HG03520 (cell line): ENCODE measurements around the gene EEF1G.
"Not testable (repeated sequence)": the region's sequence is repeated elsewhere in the genome, so short reads cannot be mapped to it uniquely, and the experiment has no call there.

Experiments
- ATAC-seq: cut with Tn5 transposase; IDR thresholded peaks from one replicate; pipeline ENCODE4 v1.9.1; 2021; ENCODE audit warnings: mild to moderate bottlenecking, moderate library complexity; ENCODE audit not compliant: unreplicated experiment

EEF1G gene

DNA sequence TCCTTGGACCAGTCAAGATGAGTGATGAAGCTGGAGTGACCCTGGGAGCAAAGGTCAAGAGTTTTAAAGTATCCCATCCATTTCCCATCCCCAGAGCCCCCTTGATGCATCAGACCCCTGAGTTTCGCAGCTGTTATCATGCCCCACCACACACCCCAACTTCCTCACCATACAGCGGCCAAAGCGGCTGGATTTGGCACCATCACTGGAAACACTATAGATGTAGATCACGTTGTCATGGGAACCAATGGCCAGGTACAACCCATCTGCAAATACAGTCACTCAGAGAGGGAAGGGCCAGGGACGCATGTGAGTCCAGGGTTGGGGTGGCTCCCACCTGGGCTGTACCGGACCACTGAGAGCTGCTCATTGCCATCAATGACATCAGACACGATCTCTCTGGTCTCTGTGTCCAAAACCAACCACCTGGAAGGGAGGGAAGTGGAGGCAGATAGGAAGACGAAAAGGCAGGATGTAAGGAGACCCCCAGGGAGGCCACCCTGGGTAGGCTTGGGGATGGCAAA lies 30.1 kb upstream of the EEF1G start:
- ATAC-seq = no peak

DNA sequence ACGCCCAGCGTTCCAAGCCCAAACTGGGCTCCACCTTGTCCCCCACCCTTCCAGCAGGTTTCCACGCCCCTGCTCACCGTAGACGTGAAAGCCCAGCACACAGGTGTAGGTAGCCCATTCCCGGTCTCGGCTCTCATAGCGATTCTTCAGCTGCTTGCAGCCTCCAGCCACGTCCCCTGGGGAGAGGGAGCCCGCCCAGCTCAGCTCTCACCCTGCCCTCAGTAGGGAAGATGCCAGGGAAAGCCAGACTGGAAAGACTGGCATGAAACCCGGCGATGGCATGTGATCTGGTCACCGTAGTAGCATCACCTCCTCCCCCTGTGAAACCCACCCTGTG lies 29.3 kb upstream of the EEF1G start:
- ATAC-seq = no peak

DNA sequence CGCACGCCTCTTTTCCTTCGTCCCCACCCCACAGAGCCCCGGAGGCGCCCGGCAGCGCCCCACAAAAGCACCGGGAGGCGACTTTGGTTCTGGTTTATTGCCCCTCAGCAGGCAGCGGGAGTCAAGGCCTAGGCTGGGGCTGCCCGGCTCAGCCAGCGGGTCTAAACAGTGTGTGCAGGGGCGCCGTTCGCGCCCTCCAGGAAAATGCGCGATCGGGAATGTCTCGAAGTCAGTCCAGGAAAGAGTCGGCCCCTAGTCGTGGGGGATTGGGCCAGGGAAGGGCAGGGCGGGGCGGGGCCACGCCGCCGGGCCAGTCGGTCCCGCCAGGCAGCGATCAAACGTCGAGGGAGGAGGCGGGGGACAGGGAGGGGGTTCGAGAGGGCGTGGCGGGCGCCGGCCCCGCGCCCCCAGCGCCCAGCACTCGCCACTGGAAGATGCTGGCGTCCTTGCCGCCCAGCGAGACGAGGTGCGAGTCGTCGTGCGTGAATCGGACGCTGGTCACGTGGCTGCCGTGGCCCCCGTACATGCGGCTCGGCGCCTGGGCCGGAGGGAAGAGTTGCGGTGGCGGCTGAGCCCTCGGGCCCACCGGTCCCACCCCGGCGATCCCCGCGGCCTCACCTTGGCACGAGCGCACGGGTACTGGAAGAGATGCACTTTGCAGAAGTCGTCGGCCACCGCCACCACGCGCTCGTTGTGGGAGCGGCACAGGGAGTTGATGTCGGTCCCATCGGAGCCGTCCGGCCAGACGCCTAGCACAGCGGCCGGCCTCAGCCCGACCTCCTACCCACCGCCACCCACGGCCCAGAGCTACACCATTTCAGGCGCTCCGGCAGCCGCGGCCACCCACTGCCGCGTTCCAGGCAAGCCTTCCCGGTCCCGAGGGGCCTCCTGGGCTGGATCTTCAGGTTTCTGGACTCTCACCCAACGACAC lies 28.7 kb upstream of the EEF1G start:
- ATAC-seq = no peak

DNA sequence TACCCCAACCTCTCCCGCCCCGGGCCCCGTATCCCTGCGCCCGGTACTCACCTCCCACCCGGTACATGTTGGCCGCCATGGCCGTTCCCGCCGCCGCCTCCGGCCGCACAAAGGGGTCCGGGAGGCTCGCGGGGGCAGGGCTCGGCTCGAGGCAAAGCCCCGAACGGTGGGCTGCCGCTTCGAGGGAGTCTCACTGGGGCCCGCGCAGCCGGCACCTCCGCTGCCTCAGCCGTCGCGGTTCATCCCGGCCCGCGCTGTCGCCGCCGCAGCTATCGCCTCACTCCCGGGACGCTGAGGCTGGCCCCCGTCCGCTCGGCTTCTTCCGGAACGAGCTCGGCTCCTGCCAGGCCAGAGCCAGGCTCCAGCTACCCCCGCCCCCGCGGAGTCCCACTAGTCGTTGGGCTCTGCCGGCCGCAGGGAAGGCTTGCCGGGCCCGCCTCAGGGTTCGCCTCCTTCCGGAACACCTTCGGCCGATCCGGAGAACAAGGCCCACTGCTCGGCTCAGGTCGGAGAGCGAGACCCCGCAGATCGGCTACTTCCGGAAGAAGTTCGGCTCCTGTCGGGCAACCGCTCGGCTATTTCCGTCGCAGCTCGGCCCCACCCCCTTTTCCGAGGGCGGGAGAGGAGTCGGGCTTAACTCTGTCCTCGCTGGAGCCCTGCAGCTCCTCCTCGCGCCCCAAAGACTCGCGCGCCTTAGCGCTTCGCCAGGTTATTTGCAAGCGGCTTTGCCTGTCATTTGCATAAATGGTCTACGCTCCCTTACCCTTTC lies 27.9 kb upstream of the EEF1G start, which contains the start of gene MTA2:
TSS of gene MTA2 (minus strand) at position 494 of the 769 bp plus-strand sequence. CDS start at position 79, 415 bp downstream.
- ATAC-seq = peak; percentile 65

DNA sequence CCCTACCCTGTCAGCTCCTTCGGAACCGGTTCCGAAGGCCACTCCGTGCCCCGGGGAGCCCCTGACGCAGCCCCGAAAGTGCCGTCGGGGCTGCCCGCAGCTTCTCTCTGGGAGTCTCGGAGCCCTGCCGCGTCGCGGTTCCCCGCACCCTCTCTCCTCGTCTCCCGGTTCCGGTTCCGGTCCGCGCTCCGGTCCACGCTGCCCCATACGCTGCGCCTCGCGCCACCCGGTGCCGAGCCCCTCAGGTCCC lies 27.4 kb upstream of the EEF1G start:
- no peak for ATAC-seq

DNA sequence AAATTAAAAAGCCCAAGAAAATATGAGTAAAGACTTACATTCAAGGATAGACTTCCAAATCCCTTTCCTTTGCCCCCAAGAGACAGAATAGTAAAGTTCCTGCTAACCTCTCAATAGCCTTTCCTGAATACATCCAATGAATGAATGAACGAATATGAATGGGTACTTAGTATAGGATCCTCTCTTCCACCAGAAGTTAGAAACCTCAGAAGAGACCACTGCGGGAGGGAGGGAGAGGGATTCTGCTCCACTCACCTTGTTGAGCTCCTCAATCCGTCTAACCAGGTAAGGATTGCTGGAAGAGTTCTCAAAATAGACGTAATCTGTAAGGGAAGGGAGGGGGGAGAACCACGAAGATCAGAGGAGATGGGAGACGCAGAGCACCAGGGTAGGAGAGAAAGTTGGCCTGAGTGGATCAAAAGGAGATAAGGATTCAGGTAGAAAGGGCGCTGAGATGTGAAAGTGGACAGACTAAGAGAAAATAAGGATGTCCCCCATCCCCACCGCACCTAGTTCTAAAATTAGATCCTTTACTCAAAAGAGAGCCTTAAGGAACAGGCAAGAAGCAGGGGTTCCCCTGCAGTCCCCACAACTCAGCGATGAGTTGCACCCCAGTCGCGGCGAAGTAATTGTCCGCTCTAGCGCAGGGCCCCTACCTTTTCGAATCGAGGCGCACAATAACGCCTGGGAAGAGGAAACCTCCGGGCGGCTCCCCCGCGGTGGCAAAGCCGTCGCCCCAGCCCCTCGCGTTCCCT lies 26.9 kb upstream of the EEF1G start:
- no peak for ATAC-seq

DNA sequence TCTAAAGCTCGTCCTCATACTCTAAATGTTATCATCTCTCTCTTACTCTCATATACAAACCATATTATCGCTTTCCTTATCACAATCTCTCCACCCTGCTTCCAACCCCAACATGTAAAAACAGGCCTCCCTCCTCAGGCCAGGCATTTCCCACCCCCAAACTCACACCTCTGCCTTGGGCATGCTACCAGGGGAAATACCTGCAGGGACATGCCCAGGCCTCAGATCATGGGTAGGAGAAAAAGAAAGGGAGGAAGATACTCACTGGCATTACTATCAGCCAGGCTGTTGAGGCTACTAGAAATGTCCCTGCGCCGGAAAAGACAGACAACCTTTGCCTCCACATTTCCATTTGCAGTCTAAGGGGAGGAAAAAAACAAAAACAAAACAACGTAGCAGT lies 26.2 kb upstream of the EEF1G start:
- no peak for ATAC-seq

DNA sequence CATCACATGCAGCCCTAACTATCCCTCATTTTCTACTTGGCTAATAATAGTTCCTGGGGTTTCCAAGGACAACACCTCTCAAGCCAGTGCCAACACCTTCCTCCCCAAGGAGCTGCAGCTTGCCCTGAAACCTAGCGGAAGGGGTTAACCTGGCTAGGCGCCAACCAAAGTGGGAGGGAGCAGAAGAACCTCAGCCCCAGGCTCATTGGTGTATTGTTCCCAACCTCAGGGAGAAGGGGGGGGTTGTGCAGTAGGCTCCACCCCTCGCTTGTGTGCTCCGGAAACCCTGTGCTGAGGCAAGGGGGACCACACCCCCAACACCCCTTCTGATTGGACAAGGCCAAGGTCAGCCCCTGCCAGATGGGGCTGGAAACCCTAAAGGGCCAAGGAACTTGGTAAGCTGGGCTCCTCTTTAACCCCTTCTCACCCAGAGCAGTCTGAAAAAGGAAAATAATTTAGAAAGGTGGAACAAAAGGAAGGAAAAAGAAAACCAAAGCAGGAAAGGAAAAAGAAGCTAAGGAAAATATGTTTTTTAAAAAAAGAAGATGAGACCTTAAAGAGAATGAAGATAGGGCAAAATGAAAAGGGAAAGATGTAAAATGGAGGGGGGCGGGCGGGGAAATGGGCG lies 25.5 kb upstream of the EEF1G start:
- peak; percentile 37 for ATAC-seq

DNA sequence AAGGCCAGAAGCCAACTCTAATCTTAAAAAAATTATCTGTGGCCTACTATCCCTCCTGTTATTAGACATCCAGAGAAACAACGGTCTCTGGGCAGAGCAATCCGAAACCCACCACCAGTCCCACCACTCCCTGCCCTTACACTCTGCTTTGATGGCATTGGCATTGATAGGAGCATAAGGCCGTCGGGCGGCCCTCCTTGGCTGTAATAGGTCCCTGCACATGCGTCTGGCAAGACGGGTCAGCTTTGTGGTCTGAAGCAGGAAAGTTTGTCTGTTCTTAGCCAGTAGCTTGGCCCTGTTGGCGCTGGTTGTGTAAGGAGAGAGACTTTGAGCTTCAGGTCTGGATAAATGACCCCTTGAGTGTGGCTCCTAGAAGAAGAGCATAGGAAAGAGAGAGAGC lies 21.4 kb upstream of the EEF1G start:
- no peak for ATAC-seq

DNA sequence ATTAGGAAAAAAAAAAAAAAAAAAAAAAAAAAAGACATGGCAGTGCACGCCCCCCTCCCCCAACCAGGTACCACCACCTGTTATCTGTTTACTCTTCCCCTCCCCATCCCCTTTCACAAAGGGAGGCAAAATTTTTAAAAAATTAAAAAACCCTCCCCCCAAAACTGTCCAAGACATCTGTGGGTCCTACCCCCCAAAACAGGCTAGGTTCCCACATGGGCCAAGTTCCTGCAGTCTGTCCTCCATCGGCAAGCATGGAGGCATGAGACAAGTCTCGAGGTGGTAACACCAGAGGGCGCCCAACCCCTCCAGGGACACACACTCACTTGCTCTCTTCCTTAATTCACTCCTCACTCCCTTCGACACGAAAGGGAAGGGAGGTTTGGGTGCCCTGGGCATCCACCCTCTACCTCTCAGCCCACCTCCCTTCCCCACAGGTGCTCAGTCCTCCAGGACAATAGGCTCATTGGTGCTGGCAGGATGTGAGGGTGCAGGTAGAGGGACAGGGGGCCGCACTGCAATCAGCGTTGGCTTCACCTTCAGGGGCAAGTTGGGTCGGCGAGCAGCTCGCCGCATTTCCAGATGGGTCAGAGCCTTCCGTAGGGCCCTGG lies 19.8 kb upstream of the EEF1G start:
- no peak for ATAC-seq

DNA sequence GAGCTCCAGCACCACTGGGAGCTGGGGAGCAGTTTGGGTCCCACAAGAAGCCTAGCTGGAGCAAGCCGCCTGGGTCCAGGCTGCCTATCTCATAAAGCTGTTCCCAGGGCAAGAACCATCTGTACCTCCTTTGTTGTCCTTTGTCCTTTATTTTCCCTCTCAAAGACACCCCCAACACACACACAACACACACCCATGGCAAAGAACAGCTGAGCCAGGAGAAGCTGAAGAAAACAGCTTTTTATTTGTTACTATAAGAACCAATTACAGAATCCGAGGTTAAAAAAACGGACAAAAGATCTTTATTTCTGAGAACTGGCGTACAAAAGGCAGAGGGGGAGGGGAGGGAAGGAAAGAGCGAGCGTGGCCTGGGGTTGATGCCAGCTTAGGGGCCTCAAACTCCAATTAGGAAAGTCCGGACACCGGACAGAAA lies 19.3 kb upstream of the EEF1G start:
- no peak for ATAC-seq

DNA sequence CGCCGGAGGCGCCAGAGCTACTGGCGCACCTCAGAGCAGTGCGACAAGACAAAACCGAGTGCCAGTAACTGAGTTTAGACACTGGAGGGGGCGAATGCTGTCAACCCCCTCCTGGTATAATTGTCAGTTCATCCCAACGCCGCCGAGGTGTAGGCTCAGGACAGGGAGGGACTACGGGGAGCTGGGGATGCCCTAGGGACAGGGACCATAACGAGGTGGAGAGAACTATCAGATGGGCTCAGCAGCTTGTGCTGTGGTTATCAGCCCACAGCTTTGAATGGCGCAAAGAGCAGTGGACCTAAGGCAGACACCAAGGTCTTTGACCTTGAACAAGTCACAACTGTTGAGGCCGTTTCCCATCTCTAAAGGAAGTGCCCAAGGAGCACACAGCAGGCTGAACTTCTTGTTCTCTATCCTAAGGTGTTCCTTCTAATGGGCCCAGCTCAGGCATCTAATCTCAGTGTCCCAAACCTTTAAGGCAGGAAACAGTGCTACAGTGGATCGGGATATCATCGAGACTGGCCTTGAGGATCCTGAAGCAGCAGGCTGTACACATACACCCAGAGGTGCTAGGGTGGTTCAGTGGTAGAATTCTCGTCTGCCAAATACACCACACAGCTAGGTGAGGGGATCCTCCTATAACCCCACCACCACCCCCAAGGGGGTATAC lies 18.6 kb upstream of the EEF1G start:
- ATAC-seq = no peak

DNA sequence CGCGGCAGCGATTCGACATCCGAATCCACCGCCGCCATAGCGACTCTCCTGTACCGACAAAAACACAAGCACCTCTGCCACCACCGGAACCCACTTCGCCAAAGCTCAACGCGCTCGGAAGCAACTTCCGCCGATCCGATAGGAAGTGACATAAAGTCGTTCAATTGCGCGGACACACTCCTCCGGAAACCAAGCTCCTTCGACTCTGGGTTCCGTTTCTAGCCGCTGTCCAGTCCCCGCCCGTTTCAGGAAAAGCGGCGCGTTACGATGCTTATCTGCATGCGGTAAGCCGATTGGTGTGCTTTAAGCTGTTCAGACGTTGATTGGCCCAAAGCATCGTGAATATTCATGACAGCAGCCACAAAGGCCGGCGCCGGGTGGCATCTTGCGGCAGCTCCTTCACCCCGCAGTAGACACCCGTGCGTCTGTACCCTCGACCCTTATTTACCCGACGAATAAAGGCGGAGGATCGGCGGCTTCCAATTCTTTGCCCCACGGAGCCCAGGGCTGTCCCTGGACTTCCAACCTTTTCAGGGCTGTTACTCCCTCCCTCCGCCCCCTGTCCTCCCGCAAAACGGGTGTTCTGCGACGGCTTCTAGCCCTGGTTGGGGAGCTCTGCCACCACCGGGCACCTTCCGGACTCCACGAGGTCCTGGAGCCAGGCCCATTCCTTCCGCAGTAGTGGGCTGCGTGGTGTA lies 17.9 kb upstream of the EEF1G start, which contains the start of gene TUT1:
TSS of gene TUT1 (minus strand) at position 76 of the 698 bp plus-strand sequence. CDS start at position 38, 38 bp downstream.
- ATAC-seq = peak; percentile 80

DNA sequence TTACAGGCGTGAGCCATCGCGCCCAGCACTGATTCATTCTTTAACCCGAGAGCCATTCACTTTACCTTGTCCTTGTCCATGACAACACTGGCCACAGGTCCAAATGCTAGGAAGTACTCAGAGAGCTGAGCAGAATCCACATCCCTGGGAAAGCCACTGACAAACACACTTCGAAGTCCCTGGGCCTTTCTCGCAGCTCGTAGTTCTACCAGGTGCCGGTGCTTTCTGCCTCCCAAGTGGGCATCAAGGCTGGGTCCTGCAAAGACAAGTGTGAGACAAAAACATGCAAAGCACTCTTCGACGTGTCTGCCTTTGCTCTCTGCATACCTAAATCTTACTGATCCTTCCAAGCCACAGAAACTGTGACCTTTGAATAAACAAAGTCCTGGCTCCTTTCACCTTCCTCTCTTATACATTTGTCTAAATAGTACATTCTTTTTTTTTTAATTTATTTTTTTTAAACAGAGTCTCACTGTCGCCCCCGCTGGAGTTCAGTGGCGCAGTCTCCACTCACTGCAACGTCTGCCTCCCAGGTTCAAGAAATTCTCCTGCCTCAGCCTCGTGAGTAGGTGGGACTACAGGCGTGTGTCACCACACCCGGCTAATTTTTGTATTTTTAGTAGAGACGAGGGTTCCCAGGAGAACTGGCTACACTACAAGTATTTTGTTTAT lies 15.4 kb upstream of the EEF1G start:
- ATAC-seq = no peak

DNA sequence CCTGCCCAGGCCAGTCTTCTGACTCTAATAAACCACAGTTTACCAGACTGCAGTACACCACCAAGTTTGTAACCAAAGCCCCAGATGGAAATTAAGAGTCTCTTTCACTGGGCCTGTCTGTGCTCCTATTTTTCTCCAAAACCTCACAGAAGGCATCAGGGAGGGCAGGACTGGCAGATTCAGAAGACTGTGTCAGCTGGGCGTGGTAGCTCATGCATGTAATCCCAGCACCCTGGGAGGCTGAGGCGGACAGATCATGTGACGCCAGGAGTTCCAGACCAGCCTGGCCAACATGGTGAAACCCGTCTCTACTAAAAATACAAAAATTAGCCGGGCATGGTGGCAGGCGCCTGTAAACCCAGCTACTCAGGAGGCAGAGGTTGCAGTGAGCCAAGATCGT lies 11.7 kb upstream of the EEF1G start:
- ATAC-seq = not testable (repeated sequence)

DNA sequence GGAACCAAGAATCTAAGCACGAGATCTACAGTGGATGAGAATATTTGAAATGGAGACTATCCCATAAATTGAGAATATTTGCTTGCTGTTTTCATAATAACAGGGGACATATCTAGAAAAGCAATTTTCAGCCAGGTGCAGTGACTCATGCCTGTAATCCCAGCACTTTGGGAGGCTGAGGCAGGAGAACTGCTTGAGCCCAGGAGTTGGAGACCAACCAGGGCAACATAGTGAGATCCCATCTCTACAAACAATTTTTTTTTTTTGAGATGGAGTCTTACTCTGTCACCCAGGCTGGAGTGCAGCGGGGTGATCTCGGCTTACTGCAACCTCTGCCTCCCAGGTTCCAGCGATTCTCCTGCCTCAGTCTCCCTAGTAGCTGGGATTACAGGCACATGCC lies 8.0 kb upstream of the EEF1G start:
- not testable (repeated sequence) for ATAC-seq

DNA sequence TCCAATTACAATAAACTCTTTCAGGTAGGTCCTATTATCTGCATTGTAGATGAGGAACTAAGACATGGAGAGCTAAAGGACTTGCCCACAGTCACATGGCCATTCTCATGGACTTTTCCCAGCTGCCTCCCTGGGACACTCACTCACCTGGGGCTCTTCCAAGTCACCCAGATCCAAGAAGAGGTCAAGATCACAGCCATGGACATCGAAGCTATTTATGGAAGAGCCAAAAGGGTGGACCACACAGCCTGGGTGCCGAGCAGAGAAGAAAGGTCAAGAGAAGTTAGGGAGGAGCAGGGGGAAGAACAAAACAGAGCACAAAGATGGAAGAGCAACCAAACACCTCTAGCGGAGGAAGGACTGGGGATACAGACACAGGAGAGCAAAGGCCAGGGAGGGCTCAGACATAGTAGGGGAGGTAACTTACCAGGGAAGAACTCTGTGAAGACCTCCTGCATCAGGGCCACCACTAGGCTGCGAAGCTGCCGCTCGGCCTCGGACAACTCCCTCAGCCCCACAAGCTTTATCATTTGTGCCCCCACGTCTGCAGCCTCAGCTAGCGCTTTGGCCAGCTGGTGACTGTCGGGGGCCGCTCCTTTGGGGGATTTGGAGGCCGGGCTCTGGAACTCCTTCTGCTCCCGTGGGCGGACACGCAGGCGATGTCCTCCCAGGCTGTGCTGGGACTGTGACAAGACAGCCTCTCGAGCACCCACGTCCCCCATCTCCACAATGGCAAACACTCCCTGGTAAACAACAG lies 7.4 kb upstream of the EEF1G start:
- ATAC-seq = no peak

DNA sequence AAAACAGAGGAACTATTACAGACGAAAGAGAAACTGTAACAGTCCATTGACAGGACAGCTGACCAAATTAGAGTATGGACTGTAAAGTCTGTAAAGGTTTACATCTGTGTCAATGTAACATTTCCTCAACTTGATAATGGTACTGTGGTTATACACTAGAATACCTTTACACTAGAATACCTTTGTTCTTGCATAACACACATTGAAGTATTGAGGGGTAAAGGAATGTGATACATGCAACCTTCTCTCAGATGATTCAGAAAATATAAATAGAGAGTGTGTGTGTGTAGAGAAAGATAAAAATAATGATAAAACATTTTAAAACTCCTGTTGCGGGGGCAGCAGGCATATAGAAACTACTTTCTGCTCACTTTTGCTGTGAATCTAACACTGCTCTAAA lies 5.6 kb upstream of the EEF1G start:
- no peak for ATAC-seq
